ENCODE results near the gene TTLL9. TPM values are rescaled to one million over a fixed set of nuclear protein-coding genes. Genes with fewer than 3 reads are reported as not detected.

The TTLL9 gene
- total RNA-seq, 2 experiments from 2014 or later = not detected

Other genes with a start within 250 kb of the TTLL9 start
- gene COX4I2, start 232.7 kb upstream of the TTLL9 start, total RNA-seq = not detected
- 100 to 1,000 TPM; 182 TPM for gene BCL2L1, start 147.8 kb upstream of the TTLL9 start, total RNA-seq
- 100 to 1,000 TPM; 112 to 113 TPM for gene TPX2, start 131.3 kb upstream of the TTLL9 start, total RNA-seq
- gene MYLK2, start 51.3 kb upstream of the TTLL9 start, total RNA-seq = under 1 TPM; 0.13 to 0.27 TPM
- gene FOXS1, start 25.0 kb upstream of the TTLL9 start, total RNA-seq = not detected
- not detected for gene DUSP15, start 107 bp upstream of the TTLL9 start, total RNA-seq
- 10 to 100 TPM; 17.7 to 18.3 TPM for gene PDRG1, start 81.4 kb downstream of the TTLL9 start, total RNA-seq
- not detected for gene XKR7, start 97.5 kb downstream of the TTLL9 start, total RNA-seq
- not detected for gene CCM2L, start 139.8 kb downstream of the TTLL9 start, total RNA-seq
- gene HCK, start 181.6 kb downstream of the TTLL9 start, total RNA-seq = not detected
- 10 to 100 TPM; 36.5 to 39.5 TPM for gene TM9SF4, start 239.1 kb downstream of the TTLL9 start, total RNA-seq